IPS DF 6.9 (cell line): ENCODE data around the gene DPH3.

Experiments used
- DNase-seq: peaks from one replicate; pipeline ENCODE4 v3.0.0-alpha.2; 2013; ENCODE audit warnings: low read depth, low spot score
- H3K27ac ChIP-seq: one replicate; pipeline ENCODE4 v1.5.1; 2013; ENCODE audit warnings: low read length, control low read depth
- H3K27me3 ChIP-seq: 2 replicates; pipeline ENCODE4 v1.6.1; 2013; ENCODE audit warnings: mild to moderate bottlenecking, low read length; ENCODE audit not compliant: control insufficient read depth, insufficient read depth
- H3K36me3 ChIP-seq: 2 replicates; pipeline ENCODE4 v1.6.1; 2013; ENCODE audit warnings: low read length; ENCODE audit not compliant: control insufficient read depth, insufficient read depth
- H3K4me1 ChIP-seq: 2 replicates; pipeline ENCODE4 v1.6.1; 2013; ENCODE audit warnings: low read length; ENCODE audit not compliant: control insufficient read depth, insufficient read depth
- H3K4me3 ChIP-seq: 2 replicates; pipeline ENCODE4 v1.5.1; 2013; ENCODE audit warnings: mild to moderate bottlenecking, low read length
- H3K9me3 ChIP-seq: 2 replicates; pipeline ENCODE4 v1.6.1; 2013; ENCODE audit warnings: low read length, inconsistent platforms; ENCODE audit not compliant: control insufficient read depth, insufficient read depth
- WGBS: extraction: QIAGEN DNeasy Blood & Tissue Kit; methylation state at CpG from one replicate; pipeline ENCODE4 v1.1.7; 2013; ENCODE audit warnings: mixed read lengths, missing lambda C conversion rate; ENCODE audit not compliant: insufficient read length, insufficient coverage; 5-methylcytosine and 5-hydroxymethylcytosine counted together

DPH3 gene

GRCh38 chr3:16214366-16214765 is 50.4 kb downstream of the DPH3 start:
- H3K4me1 ChIP-seq: no peaks in the 10 kb centered on the region; the same call in 1 of the 2 replicates
- H3K27ac ChIP-seq: no peak overlapping the region
- no peak for DNase-seq
- no CpG with 5 or more reads among the region's 4 CpGs for WGBS
- no peaks in the 10 kb centered on the region for H3K27me3 ChIP-seq
- no peaks in the 10 kb centered on the region for H3K36me3 ChIP-seq
- no peaks in the 10 kb centered on the region for H3K9me3 ChIP-seq
- H3K4me3 ChIP-seq: no peak overlapping the region

- WGBS: no CpG with 5 or more reads among the region's 9 CpGs
- no peak for DNase-seq
- H3K4me3 ChIP-seq: no peak overlapping the region
- H3K27ac ChIP-seq: no peak overlapping the region
- H3K27me3 ChIP-seq: no peaks in the 10 kb centered on the region
- H3K36me3 ChIP-seq: no peaks in the 10 kb centered on the region
- no peaks in the 10 kb centered on the region; the same call in 1 of the 2 replicates for H3K4me1 ChIP-seq
- H3K9me3 ChIP-seq: no peaks in the 10 kb centered on the region
Observed at GRCh38 chr3:16211176-16211904, 53.4 kb downstream of the DPH3 start.
